Activated CD4-positive, alpha-beta T cell treated with anti-CD3 and anti-CD28 coated beads, Interleukin-2, amount 10 ng/mL, durations not matched to agents 7 days and 5 days (primary cell): ENCODE results near the gene RCCD1. TPM values are rescaled to one million over a fixed set of nuclear protein-coding genes. Genes with fewer than 3 reads are reported as not detected.

Experiments used
- CTCF ChIA-PET: fragments of 350-600 bp; sonication (Branson Sonifier 250); formaldehyde crosslinking; loops from one replicate; lab custom pipeline; 2021; ENCODE audit warnings: antibody characterized with exemption; lab: Charles Lee
- POLR2A ChIA-PET: fragments of 350-600 bp; sonication (Branson Sonifier 250); formaldehyde crosslinking; loops from one replicate; lab custom pipeline; 2021; ENCODE audit warnings: antibody characterized with exemption; lab: Charles Lee
- DNase-seq: peaks from one replicate; pipeline ENCODE4 v3.0.0-alpha.2; 2020
- H3K27ac Mint-ChIP-seq: one replicate; pipeline ENCODE4 v1.8.0; 2021; ENCODE audit warnings: mild to moderate bottlenecking, moderate library complexity, mixed read lengths
- H3K27me3 Mint-ChIP-seq: one replicate; pipeline ENCODE4 v1.8.0; 2021; ENCODE audit warnings: mixed read lengths
- H3K36me3 Mint-ChIP-seq: one replicate; pipeline ENCODE4 v1.8.0; 2021; ENCODE audit warnings: low read depth, mixed read lengths
- H3K4me1 Mint-ChIP-seq: one replicate; pipeline ENCODE4 v1.8.0; 2021; ENCODE audit warnings: mixed read lengths
- H3K4me3 Mint-ChIP-seq: one replicate; pipeline ENCODE4 v1.8.0; 2021; ENCODE audit warnings: mild to moderate bottlenecking, moderate library complexity, mixed read lengths
- H3K9me3 Mint-ChIP-seq: one replicate; pipeline ENCODE4 v1.8.0; 2021; ENCODE audit warnings: mixed read lengths
- total RNA-seq, 2 experiments: library from RNA; stranded (reverse); gene quantifications; one replicate each; pipeline ENCODE4 v1.2.3, GENCODE V29; 2021

Gene RCCD1
- total RNA-seq, 2 experiments from 2014 or later, result 30.8 to 35.9 TPM

GRCh38 chr15:90982135-90982534, 27.5 kb downstream of the RCCD1 start:
- CTCF ChIA-PET, result interaction anchor here (0.5 kb wide), 1 partner anchor 697 kb away, joined by 3 read pairs; no protein-coding TSS in a partner anchor
- H3K9me3 Mint-ChIP-seq, result no peaks in the 10 kb centered on the region
- H3K4me1 Mint-ChIP-seq, result peaks cover 41% of the 10 kb centered on the region
- H3K36me3 Mint-ChIP-seq, result peaks cover 77% of the 10 kb centered on the region
- H3K4me3 Mint-ChIP-seq, result no peak overlapping the region
- H3K27me3 Mint-ChIP-seq, result no peaks in the 10 kb centered on the region
- POLR2A ChIA-PET, result interaction anchor here (0.7 to 1.2 kb wide), 2 partner anchors 12 to 47 kb away, joined by 3 to 4 read pairs; partner anchors contain the start of gene PRC1
- DNase-seq, result no peak
- H3K27ac Mint-ChIP-seq, result peak overlapping the region; percentile 51

GRCh38 chr15:90986790-90987507, 32.3 kb downstream of the RCCD1 start:
- Mint-ChIP-seq H3K4me3 (no peak overlapping the region), H3K27ac (peak overlapping the region; percentile 38), H3K27me3 (no peaks in the 10 kb centered on the region), H3K4me1 (peaks cover 67% of the 10 kb centered on the region), H3K9me3 (no peaks in the 10 kb centered on the region), H3K36me3 (peaks cover 46% of the 10 kb centered on the region)
- CTCF ChIA-PET, result interaction anchor here (0.6 to 2.6 kb wide), 6 partner anchors 31 to 182 kb away, joined by 3 to 10 read pairs (median 4); partner anchors contain the start of genes HDDC3 and VPS33B
- POLR2A ChIA-PET, result no interaction called here
- DNase-seq, result no peak

GRCh38 chr15:90987561-90988141, 33.0 kb downstream of the RCCD1 start:
- peaks cover 69% of the 10 kb centered on the region for H3K4me1 Mint-ChIP-seq
- CTCF ChIA-PET, result interaction anchor here (0.6 to 2.0 kb wide), 5 partner anchors 35 to 183 kb away, joined by 3 to 5 read pairs (median 4); partner anchors contain the start of genes HDDC3 and VPS33B
- peak overlapping the region; percentile 15 for H3K27ac Mint-ChIP-seq
- H3K36me3 Mint-ChIP-seq, result peaks cover 43% of the 10 kb centered on the region
- H3K9me3 Mint-ChIP-seq, result no peaks in the 10 kb centered on the region
- no peak for DNase-seq
- POLR2A ChIA-PET, result no interaction called here
- no peak overlapping the region for H3K4me3 Mint-ChIP-seq
- no peaks in the 10 kb centered on the region for H3K27me3 Mint-ChIP-seq

- ChIA-PET POLR2A (no interaction called here), CTCF (interaction anchor here (0.8 to 1.3 kb wide), 2 partner anchors 33 to 61 kb away, joined by 3 to 4 read pairs; no protein-coding TSS in a partner anchor)
- Mint-ChIP-seq H3K9me3 (no peaks in the 10 kb centered on the region), H3K36me3 (peaks cover 42% of the 10 kb centered on the region), H3K27me3 (no peaks in the 10 kb centered on the region), H3K4me3 (no peak overlapping the region), H3K27ac (no peak overlapping the region), H3K4me1 (peaks cover 67% of the 10 kb centered on the region)
- no peak for DNase-seq
Observed at GRCh38 chr15:90988296-90988695, 33.6 kb downstream of the RCCD1 start.

GRCh38 chr15:90989040-90989768, 34.5 kb downstream of the RCCD1 start:
- H3K27ac Mint-ChIP-seq, result peak overlapping the region; percentile 15
- H3K36me3 Mint-ChIP-seq, result peaks cover 38% of the 10 kb centered on the region
- POLR2A ChIA-PET, result interaction anchor here (0.6 kb wide), 1 partner anchor 14 kb away, joined by 3 read pairs; no protein-coding TSS in a partner anchor
- peaks cover 61% of the 10 kb centered on the region for H3K4me1 Mint-ChIP-seq
- no peak for DNase-seq
- H3K9me3 Mint-ChIP-seq, result no peaks in the 10 kb centered on the region
- H3K27me3 Mint-ChIP-seq, result no peaks in the 10 kb centered on the region
- no peak overlapping the region for H3K4me3 Mint-ChIP-seq
- CTCF ChIA-PET, result interaction anchor here (0.7 to 1.7 kb wide), 6 partner anchors 32 to 1670 kb away, joined by 3 to 6 read pairs (median 4); no protein-coding TSS in a partner anchor

- Mint-ChIP-seq H3K9me3 (no peaks in the 10 kb centered on the region), H3K27me3 (no peaks in the 10 kb centered on the region), H3K36me3 (peaks cover 34% of the 10 kb centered on the region), H3K27ac (peak overlapping the region; percentile 11), H3K4me1 (peaks cover 60% of the 10 kb centered on the region), H3K4me3 (no peak overlapping the region)
- ChIA-PET CTCF (interaction anchor here (1.0 to 1.7 kb wide), 3 partner anchors 53 to 59 kb away, joined by 3 to 4 read pairs (median 3); partner anchors contain the start of gene UNC45A), POLR2A (no interaction called here)
- DNase-seq, result no peak
Observed at GRCh38 chr15:90990446-90990845, 35.8 kb downstream of the RCCD1 start.

- H3K27me3 Mint-ChIP-seq, result no peaks in the 10 kb centered on the region
- peak overlapping the region; percentile 2 for H3K4me3 Mint-ChIP-seq
- ChIA-PET POLR2A (no interaction called here), CTCF (no interaction called here)
- peaks cover 25% of the 10 kb centered on the region for H3K36me3 Mint-ChIP-seq
- no peak for DNase-seq
- H3K9me3 Mint-ChIP-seq, result no peaks in the 10 kb centered on the region
- peaks cover 62% of the 10 kb centered on the region for H3K4me1 Mint-ChIP-seq
- H3K27ac Mint-ChIP-seq, result peak overlapping the region; percentile 0
Observed at GRCh38 chr15:90991587-90992285, 37.1 kb downstream of the RCCD1 start.

- no peak for DNase-seq
- ChIA-PET POLR2A (interaction anchor here (0.7 kb wide), 1 partner anchor 12 kb away, joined by 4 read pairs; no protein-coding TSS in a partner anchor), CTCF (interaction anchor here (1.2 kb wide), 1 partner anchor 12 kb away, joined by 3 read pairs; no protein-coding TSS in a partner anchor)
- no peaks in the 10 kb centered on the region for H3K9me3 Mint-ChIP-seq
- H3K27ac Mint-ChIP-seq, result peak overlapping the region; percentile 100
- peaks cover 49% of the 10 kb centered on the region for H3K4me1 Mint-ChIP-seq
- no peaks in the 10 kb centered on the region for H3K27me3 Mint-ChIP-seq
- H3K36me3 Mint-ChIP-seq, result peaks cover 37% of the 10 kb centered on the region
- peak overlapping the region; percentile 100 for H3K4me3 Mint-ChIP-seq
Observed at GRCh38 chr15:90994059-90994416, 39.4 kb downstream of the RCCD1 start.

- H3K27ac Mint-ChIP-seq, result peak within 1 kb of the TSS; percentile 100
- DNase-seq, result peak; percentile 98
- H3K9me3 Mint-ChIP-seq, result no peaks in the 10 kb centered on the region
- H3K36me3 Mint-ChIP-seq, result peaks cover 42% of the 10 kb centered on the region
- peak within 1 kb of the TSS; percentile 100 for H3K4me3 Mint-ChIP-seq
- peaks cover 44% of the 10 kb centered on the region for H3K4me1 Mint-ChIP-seq
- no peaks in the 10 kb centered on the region for H3K27me3 Mint-ChIP-seq
- POLR2A ChIA-PET, result interaction anchor here (0.7 kb wide), 1 partner anchor 12 kb away, joined by 4 read pairs; no protein-coding TSS in a partner anchor
- CTCF ChIA-PET, result interaction anchor here (0.8 to 1.2 kb wide), 2 partner anchors 11 to 59 kb away, joined by 3 to 5 read pairs; partner anchors contain the start of gene UNC45A
Observed at GRCh38 chr15:90994417-90995311, 40.0 kb downstream of the RCCD1 start, which contains the start of gene PRC1. Gene PRC1, minus strand, starts transcription at chr15:90994535. Its CDS starts 118 bp downstream, at chr15:90994417.

- H3K4me1 Mint-ChIP-seq, result peaks cover 21% of the 10 kb centered on the region
- H3K9me3 Mint-ChIP-seq, result no peaks in the 10 kb centered on the region
- peaks cover 52% of the 10 kb centered on the region for H3K36me3 Mint-ChIP-seq
- no peak overlapping the region for H3K27ac Mint-ChIP-seq
- ChIA-PET POLR2A (no interaction called here), CTCF (no interaction called here)
- H3K4me3 Mint-ChIP-seq, result no peak overlapping the region
- DNase-seq, result no peak
- H3K27me3 Mint-ChIP-seq, result no peaks in the 10 kb centered on the region
Observed at GRCh38 chr15:90998737-90999136, 44.1 kb downstream of the RCCD1 start.

GRCh38 chr15:91001209-91001608, 46.5 kb downstream of the RCCD1 start:
- no peak for DNase-seq
- H3K4me3 Mint-ChIP-seq, result no peak overlapping the region
- H3K9me3 Mint-ChIP-seq, result no peaks in the 10 kb centered on the region
- H3K27ac Mint-ChIP-seq, result no peak overlapping the region
- H3K36me3 Mint-ChIP-seq, result peaks cover 57% of the 10 kb centered on the region
- ChIA-PET CTCF (no interaction called here), POLR2A (no interaction called here)
- no peaks in the 10 kb centered on the region for H3K27me3 Mint-ChIP-seq
- H3K4me1 Mint-ChIP-seq, result peaks cover 8% of the 10 kb centered on the region
